Measurements from ENCODE around the gene STK39. TPM values are rescaled to one million over a fixed set of nuclear protein-coding genes. Genes with fewer than 3 reads are reported as not detected.
A peak's percentile ranks its signal among the peaks of the same experiment; 100 is the strongest.

Gene STK39
- total RNA-seq, 1 donor from 2014 or later, result 17.7 TPM

DNA sequence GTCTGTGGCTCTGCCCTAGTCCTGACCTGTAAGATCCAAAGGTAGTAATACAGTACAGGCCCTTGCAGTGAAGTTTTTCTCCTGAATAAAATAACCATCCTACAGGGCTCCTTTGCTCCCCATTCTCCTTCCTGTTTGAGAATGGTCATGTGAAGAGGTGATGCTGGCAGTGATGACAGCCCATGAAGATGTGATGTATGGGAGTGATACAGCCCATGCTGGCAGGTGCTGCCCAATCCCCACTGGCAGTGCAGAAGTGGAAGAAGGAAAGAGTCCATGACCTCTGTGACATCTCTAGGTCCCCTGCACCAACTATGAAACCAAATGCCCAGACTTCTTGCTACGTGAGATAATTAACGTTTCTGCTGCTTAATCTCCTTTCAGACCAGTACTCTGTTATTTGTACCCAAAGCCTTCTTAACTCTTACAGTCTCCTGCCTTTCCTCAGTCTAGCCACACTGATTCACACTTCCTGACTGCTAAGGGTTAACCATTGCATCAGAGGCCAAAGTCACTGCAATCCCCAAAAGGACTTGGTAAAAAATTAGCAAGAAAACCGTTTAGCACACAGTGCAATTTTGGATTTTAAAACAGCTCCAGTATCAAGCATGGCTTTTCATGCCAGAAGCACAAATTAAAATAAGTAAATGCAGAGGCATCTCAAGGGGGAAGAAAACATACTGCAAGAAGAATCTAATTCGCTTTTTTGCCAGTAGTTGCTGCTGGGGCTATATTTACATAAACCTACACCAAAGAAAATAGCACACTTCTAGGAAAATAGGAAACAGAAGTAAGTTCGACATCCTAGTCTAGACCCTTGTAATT is 98.0 kb downstream of the STK39 start:
- intact Hi-C loops (cut with DNase I), result no loop called here
- DNase-seq (ENCODE audit: missing footprints), result no peak
- ATAC-seq, result no peak

DNA sequence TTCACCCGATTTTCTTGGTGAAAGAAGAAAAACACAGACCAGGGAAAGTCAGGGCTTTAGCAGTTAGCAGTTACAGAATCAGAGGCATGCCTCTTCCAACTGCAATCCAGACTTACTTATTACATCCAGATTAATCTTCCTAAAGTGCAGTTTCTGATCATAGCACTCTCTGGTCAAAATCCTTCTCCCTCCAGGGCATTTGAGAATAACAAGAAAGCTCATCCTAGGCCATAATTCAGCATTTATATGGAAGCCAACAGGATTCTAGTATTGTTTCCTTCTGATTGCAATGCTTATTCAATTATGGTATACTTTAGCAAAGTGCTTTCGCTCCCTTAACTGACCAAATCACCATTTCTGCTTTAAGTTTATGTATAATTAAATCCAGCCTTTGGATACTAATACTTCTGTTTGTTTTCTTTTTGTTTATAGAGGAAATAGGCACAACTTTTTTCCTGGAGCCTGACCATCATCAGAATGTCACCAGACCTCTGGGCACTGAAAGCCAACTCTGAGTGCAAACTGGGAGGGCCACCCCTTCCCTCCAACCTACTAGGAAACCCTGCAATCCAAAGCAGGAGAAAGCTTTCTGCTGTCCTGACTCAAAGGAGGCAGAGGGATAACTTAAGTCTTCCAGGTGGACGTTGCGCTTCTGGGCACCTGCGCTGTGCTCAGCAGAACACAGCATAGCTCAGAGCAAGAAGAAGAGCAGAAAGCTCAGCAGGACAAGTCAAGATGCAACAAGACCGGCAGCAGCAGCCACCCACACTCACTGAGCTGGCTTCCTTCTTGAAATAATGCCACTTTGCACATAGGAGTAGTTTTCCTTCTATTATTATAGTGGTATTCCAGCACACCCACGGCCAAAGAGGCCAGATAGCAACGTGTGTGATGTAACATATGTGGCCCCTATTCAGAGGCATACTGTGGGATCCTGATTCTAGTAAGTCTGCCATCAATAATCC is 99.3 kb downstream of the STK39 start:
- no peak for ATAC-seq
- DNase-seq (ENCODE audit: missing footprints), result no peak
- intact Hi-C loops (cut with DNase I), result no loop called here

DNA sequence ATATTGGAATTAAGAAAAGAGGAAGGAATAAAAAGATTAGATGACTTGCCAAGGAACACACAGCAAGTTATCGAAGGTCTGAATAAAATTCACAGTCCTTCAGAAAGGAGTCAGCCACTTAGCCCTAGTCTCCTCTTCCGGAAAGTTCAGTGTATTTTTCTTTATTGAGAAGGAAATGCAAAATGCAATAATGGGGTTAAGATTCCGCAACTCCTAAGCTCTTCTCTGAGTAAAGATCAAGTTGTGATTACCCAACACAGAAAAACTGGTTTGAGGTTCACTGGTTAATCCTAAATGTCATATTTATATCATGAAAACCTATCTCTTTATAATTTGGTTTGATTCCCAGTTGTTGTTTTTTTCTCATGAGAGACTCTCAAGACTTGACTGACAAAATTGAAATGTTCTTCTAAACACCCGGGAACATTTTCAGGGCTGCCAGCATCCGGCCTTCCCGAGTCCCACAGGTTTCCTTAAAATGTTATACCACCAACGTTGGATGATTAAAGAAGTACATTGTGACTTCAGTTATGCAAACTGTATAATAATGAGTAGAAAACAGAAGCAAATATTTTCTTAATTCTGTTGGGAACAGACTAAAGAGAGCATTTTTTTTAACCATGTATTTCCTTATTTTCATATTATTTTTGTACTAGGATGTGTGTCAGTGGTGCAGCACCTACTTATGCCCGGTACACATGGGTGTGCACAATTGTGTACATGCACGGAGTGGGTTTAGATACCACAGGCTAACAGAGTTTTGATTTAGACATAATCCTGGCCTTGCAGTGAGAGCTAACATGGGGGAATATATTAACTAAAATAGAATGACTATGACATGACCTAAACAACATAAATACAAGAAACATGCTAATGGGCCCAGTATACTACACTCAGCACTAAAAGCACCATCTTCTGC is 100.2 kb downstream of the STK39 start:
- no peak for ATAC-seq
- DNase-seq (ENCODE audit: missing footprints), result no peak
- intact Hi-C loops (cut with DNase I), result no loop called here

DNA sequence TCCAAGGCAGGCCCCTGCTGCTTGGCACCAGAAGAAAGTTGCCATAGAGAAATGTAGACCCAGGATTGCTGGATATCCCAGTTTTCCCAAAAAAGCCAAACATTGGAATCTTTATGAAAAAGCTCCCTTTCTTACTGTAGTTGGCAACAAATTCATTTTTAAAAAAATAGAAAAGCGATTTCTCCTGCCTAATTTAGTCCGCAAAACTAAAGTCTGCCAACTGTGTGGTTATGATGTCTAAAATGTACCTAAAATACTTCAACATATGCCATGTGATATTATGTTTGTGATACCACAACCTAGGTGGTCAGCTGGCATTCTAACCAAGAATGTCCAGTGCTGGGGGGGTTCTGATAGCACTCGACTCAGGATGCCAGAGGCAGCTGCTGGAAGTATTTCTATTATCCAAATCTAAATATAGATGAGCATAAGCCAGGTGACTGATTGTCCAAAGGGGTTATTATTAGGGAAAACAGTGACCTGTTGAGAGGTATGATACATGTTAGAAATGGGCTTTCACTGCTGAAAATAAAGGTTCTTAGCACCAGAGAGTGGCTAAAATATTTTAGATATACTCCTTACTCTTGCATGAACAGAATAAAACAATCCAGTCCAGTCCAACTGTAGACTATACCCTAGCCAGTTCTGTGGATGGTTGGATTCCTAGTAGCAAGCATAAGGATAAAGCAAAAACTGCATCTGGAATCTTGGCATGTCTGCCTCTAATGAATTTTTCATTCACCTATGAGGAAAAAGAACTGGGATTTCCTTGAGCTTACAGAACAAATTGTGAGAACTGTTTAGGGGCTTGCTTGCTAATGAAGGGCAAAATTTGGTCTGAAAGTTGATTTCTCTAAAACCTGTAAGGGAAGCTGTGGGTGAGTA is 101.7 kb downstream of the STK39 start:
- no peak for ATAC-seq
- intact Hi-C loops (cut with DNase I), result no loop called here
- no peak for DNase-seq (ENCODE audit: missing footprints)

DNA sequence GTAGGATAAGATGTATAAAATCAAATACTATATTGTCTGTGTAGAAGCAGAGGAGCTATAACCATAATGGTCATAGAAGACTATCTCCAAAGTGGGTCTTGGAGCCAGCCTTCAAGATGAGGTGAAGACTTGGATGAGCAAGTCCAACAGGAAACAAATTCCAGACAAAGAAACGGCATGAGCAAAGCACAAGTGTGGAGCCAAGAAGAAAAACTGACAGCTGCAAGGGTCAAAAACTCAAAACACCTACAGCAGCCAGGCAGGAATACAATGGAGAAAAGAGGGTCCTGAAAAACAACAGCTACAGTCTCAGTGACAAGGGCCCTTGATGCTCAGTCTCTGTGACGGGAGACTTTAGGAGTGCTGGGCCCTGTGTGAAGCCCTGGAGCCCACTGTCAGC is 102.4 kb downstream of the STK39 start:
- DNase-seq (ENCODE audit: missing footprints) (no peak), ATAC-seq (no peak)
- intact Hi-C loops (cut with DNase I), result no loop called here

DNA sequence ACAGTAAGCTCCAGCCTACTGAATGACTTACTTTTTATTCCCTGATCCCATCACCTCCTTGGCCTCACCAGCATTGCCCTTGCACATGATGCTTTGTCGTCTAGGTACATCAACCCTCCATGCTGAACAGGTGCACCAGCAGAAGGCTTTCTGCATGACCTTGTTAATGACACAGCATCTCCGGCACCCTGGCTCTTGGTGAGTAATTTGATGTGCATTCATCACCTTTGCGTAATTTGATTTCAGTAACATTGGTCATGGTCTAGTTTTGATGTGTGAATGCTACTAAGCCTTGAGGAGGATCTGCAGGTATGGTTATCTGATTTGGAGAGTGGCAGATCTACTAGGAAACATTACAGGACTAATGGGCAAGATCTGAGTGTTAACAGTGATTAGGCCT is 103.6 kb downstream of the STK39 start:
- intact Hi-C loops (cut with DNase I), result no loop called here
- DNase-seq (ENCODE audit: missing footprints) (no peak), ATAC-seq (no peak)

DNA sequence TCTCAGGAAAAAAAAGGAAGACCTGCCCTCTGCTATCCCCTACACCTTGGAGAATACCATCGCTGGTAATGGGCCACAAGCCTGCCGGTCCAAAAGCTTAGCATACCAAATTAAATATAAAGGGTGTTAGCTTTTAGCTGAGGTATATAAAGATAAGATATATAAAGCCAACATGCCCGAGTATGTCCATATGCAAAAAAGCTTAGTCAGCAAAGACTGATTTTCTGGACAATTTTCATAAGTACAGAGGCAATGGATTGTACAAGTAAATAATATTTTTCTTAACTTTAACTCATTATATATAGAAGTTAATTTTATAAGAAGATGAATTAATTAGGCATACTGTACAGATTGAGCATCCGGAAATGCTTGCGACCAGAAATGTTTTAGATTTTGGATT is 106.5 kb downstream of the STK39 start:
- intact Hi-C loops (cut with DNase I), result loop anchor here (2.0 kb wide), 1 partner anchor 106 kb away; the partner anchor contains the start of gene STK39
- DNase-seq (ENCODE audit: missing footprints) (no peak), ATAC-seq (no peak)

DNA sequence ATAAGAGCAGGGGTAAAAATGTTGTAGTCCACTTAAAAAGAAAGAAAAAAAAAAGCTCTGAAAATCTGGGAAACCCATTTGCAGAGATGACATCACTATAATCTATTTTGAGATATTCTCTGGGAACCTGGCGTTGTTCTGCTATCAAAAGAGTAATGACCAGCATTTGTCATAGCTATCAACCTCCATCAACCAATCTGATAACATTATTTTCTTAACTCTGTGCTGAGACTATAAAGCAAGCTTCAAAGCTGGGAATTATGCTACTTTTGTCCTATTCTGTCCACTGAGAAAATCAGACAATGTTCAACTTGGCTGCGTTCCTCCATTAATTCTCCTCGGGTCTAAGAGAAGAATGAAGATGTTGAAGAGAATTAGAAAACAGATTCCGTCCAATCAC is 107.5 kb downstream of the STK39 start:
- ATAC-seq, result no peak
- DNase-seq (ENCODE audit: missing footprints), result no peak
- intact Hi-C loops (cut with DNase I), result loop anchor here (2.0 to 5.0 kb wide), 3 partner anchors 107 to 197 kb away; partner anchors contain the start of gene STK39

DNA sequence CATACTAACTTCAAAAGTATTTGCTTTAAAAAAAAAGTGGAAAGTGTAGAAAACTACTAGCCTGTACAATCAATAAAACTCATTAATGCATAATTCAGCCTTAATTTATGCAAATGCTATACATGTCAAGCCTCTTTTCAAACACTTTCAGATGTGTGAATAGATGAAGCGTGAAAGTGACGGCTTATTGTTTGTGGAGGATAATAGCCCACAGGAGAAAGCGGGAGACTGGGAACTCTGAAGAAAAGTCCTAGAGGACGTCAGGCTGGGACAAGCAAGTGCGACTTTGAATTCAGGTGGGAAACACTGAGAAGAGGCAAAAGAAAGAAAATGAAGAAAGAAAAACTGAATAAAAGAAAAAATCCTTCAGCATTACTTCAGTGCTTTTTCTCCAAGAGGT is 108.5 kb downstream of the STK39 start:
- ATAC-seq (no peak), DNase-seq (ENCODE audit: missing footprints) (no peak)
- intact Hi-C loops (cut with DNase I), result loop anchor here (5.0 kb wide), 2 partner anchors 183 to 198 kb away; no protein-coding TSS in a partner anchor

DNA sequence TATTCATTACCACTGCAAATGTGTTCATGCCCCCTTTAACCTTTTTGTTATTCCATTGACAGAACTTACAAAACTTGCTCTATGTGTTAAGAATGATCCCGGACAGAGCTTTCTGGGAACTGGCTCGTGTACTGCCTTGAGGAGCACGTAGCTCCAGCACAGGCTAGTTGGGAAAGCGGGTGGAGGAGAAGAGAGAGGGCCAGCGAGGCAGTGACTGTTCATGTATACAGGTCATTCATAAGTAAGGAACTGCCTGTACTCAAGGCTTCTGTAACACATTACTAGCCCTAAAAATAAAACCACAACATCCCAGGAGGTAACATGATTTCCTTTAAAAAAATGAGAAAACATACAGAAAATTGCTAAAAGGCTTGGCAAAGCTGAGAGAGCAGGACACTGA is 109.0 kb downstream of the STK39 start:
- ATAC-seq, result peak; percentile 78
- no peak for DNase-seq (ENCODE audit: missing footprints)
- intact Hi-C loops (cut with DNase I), result loop anchor here (5.0 kb wide), 2 partner anchors 184 to 199 kb away; no protein-coding TSS in a partner anchor

DNA sequence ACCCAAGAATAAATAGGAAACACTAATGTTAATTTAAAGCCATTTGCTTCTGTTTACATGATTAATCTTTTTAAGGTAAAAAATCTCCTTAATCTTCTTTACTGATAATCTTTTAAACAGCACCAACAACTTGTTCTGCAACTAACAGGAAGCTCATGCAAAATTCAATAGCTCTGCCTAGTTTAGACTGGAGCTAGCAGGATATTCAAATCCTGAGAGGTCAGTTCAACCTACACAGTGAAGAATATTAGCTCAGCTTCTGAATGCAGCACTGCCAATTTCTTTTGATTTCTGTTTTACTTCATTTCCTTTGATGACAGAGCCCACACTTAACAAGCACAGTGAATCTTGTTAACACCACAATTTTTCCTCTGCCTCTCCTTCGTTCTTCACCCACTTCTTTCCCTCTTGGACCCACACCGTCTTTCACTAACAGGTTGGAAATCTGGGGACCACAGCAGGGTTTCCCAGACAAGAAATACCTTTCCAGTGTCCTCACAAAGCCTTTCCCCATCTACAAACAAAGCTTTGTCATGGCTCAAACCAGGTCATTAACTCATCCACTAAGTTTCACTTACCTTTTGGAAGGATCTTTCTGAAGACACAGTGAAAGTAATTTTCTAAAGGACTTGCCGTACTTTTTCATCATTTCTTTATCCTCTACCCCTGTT is 109.8 kb downstream of the STK39 start:
- ATAC-seq (no peak), DNase-seq (ENCODE audit: missing footprints) (no peak)
- intact Hi-C loops (cut with DNase I), result loop anchor here (5.0 kb wide), 2 partner anchors 185 to 200 kb away; no protein-coding TSS in a partner anchor

DNA sequence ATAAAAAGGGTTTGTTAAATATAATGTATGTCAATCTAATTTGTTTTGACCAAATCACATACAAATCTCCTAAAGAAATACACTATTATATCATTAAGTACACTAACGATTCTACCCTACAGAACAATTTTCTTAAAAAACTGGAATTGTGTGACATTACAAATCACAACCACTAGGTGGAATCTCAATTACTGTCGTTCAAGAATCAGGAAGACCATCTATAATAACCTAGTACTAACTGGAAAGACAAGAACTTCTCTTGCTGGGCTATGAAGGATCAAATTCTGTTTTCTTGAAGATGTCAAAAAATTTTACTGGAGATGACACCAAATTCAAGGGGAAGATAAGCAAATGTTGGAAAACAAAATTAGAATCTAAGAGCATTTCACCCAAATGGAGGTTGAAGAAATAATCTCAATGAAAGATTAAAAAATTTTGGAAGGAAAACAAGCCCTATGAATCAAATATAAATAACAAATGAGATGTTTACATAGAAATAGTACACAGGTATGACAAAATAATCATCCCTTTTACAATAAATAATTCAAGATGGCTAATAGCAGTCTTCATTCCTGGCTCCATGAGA is 110.9 kb downstream of the STK39 start:
- DNase-seq (ENCODE audit: missing footprints), result no peak
- no peak for ATAC-seq
- intact Hi-C loops (cut with DNase I), result loop anchor here (5.0 kb wide), 2 partner anchors 186 to 201 kb away; no protein-coding TSS in a partner anchor

DNA sequence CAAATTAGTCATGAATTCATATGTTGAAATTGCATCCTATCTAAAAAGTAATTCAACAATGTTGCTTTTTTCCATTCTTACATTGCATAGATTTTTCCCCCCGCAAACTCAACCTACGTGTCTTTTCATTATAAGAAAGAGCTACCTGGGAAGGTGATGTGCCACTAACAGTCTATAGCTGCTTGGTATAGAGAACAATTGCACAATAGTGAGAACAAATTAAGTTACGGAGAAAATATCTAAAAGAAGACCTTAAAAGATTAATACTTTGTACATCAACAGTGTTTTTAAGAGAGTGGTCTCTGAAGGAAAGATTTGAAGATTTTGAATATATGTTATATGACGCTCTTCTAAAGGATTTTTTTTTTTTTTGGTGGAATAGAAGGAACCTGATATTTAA is 111.8 kb downstream of the STK39 start:
- ATAC-seq, result no peak
- intact Hi-C loops (cut with DNase I), result loop anchor here (5.0 kb wide), 2 partner anchors 187 to 202 kb away; no protein-coding TSS in a partner anchor
- no peak for DNase-seq (ENCODE audit: missing footprints)

DNA sequence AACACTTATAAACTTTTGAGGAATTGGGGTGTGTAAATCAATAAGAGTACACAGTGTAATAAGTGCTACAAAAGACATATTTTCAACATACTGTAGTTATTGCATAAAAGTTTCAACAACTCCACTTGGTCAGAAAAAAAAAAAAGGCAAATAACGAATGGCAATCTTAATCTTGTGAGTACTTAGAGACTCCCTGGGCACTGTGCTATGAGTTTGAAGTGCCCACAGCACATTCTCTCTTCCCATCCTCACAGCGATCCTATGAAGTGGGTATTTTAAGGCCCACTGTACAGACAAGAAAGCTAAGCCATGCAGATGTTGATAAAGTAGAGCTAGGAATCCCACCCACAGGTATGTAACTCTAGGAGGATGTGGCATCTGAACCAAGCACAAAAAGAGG is 112.3 kb downstream of the STK39 start:
- ATAC-seq (no peak), DNase-seq (ENCODE audit: missing footprints) (no peak)
- intact Hi-C loops (cut with DNase I), result loop anchor here (5.0 kb wide), 2 partner anchors 187 to 202 kb away; no protein-coding TSS in a partner anchor

DNA sequence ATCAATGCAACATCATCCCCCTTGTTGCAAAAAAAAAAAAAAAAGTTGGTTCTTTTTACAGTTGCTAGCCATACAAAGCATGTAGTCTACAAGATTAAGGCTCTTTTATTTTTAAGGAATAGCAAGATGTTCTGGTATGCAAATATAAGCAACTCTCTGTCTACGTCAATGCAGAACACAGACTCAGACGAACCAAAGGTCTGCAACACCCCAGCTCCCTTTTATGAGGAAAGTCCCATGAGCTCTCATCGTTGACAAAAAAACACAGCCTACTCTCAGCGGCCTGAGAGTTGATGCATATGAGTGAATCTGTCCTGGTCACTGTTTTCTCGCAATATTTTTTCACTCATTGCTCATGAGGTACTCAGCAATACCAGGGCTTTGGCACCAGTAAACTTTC is 112.9 kb downstream of the STK39 start:
- ATAC-seq, result no peak
- intact Hi-C loops (cut with DNase I), result no loop called here
- no peak for DNase-seq (ENCODE audit: missing footprints)

DNA sequence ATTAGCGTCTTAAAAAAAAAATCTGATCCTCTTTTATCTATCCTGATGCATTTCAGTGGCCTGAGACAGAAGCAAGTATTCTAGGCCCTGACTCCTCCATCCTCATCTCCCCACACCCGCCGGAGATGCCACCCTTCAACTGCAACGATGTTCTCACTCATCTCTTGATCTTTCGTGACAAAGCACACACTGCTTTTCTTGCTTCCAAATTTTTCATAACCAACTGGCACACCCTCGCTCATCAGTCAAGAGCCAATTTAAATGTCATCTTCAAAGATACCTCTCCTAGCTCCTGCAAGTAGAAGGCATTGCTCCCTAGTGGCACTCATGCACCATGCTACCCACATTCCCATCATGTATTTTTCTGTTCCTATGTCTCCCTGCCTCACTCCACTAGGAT is 115.0 kb downstream of the STK39 start:
- intact Hi-C loops (cut with DNase I), result no loop called here
- DNase-seq (ENCODE audit: missing footprints), result no peak
- no peak for ATAC-seq
